ENCODE data around the gene SLC8B1. TPM values are rescaled to one million over a fixed set of nuclear protein-coding genes. Genes with fewer than 3 reads are reported as not detected.

SLC8B1 gene
- total RNA-seq, 1 experiment from 2014 or later, result 11.6 TPM

- Histone ChIP-seq H3K9me3 (no peaks in the 10 kb centered on the region), H3K4me3 (no peak overlapping the region), H3K27me3 (no peaks in the 10 kb centered on the region), H3K36me3 (no peaks in the 10 kb centered on the region)
- DNase-seq, result peak; percentile 25
Observed at GRCh38 chr12:113271853-113272561, 62.9 kb downstream of the SLC8B1 start.

GRCh38 chr12:113271466-113271852 lies 63.5 kb downstream of the SLC8B1 start:
- no peak overlapping the region for H3K4me3 ChIP-seq
- no peak for DNase-seq

DNA sequence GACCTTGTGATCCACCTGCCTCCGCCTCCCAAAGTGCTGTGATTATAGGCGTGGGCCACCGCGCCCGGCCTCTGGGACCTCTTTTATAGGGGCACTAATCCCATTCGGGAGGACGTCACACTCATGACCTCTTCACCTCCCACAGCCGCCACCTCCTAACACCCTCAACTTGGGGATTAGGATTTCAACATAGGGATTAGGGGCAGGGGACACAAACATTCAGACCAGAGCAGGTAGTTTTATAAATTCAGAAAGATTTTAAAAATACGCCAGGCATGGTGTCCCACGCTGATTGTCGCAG lies 64.2 kb downstream of the SLC8B1 start:
- H3K27me3 ChIP-seq, result no peaks in the 10 kb centered on the region
- H3K9me3 ChIP-seq, result no peaks in the 10 kb centered on the region
- no peak overlapping the region for H3K4me3 ChIP-seq
- DNase-seq, result no peak
- no peaks in the 10 kb centered on the region for H3K36me3 ChIP-seq

More at GRCh38 chr12:113271466-113271852, 63.5 kb downstream of the SLC8B1 start:
- Histone ChIP-seq H3K36me3 (no peaks in the 10 kb centered on the region), H3K9me3 (no peaks in the 10 kb centered on the region), H3K27me3 (no peaks in the 10 kb centered on the region)

DNA sequence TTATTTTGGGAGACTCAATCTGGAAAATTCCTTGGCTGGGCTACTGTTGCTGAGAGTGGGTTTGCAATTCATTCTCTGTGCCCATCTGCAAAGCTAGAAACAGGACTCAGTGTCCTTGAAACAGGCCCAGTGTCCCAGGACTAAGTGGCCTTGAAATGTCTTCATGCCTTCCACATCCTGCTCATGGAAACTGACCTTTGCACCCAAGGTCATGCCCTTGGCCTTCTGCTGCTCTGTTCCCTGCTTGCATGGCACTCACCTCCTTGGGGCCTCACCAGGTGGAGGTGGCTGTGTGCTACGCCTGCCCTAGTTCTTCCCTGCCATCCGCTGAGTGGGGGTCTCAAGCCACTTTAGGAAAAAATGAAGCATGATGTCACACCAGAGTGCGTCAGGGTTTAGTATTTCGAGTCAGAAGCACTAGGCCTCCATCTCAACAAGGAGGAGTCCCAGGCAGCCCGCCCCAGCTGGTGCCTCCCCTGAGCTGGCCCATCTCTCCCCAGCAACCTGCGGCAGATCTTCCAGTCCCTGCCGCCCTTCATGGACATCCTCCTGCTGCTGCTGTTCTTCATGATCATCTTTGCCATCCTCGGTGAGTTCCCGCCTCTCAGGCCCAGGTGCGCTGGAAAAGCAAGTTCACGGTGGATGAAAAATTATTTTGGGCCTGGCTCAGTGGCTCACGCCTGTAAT lies 65.5 kb downstream of the SLC8B1 start:
- Histone ChIP-seq H3K36me3 (no peaks in the 10 kb centered on the region), H3K27me3 (no peaks in the 10 kb centered on the region), H3K9me3 (no peaks in the 10 kb centered on the region), H3K4me3 (no peak overlapping the region)
- DNase-seq, result no peak

GRCh38 chr12:113268621-113269020 lies 66.3 kb downstream of the SLC8B1 start:
- Histone ChIP-seq H3K27me3 (no peaks in the 10 kb centered on the region), H3K36me3 (no peaks in the 10 kb centered on the region), H3K4me3 (no peak overlapping the region), H3K9me3 (no peaks in the 10 kb centered on the region)
- DNase-seq, result no peak

DNA sequence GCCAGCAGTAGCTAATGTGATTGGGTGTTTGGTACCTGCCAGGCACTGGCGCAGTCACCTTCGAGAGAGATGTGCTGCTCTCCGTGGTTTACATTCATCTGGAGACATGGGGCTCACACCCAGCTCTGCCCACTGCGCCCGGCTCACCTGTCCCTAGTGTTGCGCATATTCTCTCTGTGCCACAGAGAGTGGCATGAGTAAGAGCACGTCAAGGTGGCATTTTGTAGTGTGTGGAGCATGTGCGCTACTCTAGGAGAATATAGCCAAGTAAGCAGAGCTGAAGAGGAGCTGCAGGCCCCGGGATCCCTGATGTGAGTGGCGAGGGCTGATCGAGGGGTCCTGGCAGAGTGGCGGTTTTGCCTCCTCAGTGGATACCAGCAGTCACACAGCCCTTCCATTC lies 66.8 kb downstream of the SLC8B1 start:
- Histone ChIP-seq H3K9me3 (no peaks in the 10 kb centered on the region), H3K27me3 (no peaks in the 10 kb centered on the region), H3K4me3 (no peak overlapping the region), H3K36me3 (no peaks in the 10 kb centered on the region)
- no peak for DNase-seq

DNA sequence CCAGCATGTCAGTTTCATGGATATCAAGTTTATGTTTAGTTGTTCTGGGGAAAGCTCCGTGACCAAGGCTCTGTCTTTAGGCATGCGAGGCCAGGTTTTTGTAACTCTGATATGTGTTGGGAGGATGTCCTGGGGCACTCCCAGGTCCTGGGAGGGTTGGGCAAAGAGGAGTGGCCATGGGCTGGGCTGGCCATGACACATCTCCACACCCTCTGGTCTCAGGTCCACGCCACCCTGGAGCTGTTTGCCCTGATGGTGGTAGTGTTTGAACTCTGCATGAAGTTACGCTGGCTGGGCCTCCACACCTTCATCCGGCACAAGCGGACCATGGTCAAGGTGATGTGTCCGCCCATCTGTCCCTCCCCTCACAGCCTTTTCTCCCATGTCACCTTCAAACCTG lies 67.3 kb downstream of the SLC8B1 start:
- H3K36me3 ChIP-seq, result no peaks in the 10 kb centered on the region
- no peak overlapping the region for H3K4me3 ChIP-seq
- H3K9me3 ChIP-seq, result no peaks in the 10 kb centered on the region
- no peaks in the 10 kb centered on the region for H3K27me3 ChIP-seq
- no peak for DNase-seq

- H3K36me3 ChIP-seq, result no peaks in the 10 kb centered on the region
- H3K9me3 ChIP-seq, result no peaks in the 10 kb centered on the region
- DNase-seq, result no peak
- no peaks in the 10 kb centered on the region for H3K27me3 ChIP-seq
- H3K4me3 ChIP-seq, result no peak overlapping the region
Observed at GRCh38 chr12:113266106-113266895, 68.6 kb downstream of the SLC8B1 start.

GRCh38 chr12:113263431-113263963 lies 71.4 kb downstream of the SLC8B1 start:
- H3K4me3 ChIP-seq, result no peak overlapping the region
- no peaks in the 10 kb centered on the region for H3K9me3 ChIP-seq
- no peaks in the 10 kb centered on the region for H3K36me3 ChIP-seq
- no peak for DNase-seq
- H3K27me3 ChIP-seq, result no peaks in the 10 kb centered on the region

DNA sequence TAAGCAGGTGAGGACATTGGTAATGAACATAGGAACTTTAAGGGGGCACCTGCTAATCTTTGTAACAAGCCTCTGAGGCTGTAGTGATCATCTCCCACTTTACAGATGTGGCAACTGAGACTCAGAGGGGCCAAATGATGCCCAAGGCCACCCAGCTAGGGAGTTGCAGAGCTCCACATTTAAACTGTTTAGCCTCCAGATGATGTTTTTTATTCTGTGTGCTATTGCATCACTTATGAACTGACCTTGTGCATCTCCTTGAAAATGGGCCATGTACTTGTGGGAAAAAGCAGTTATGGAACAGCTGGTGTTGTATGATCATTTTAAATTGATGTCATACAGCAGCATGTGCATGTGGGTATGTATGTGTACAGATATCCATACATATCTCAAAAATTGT lies 72.2 kb downstream of the SLC8B1 start:
- no peaks in the 10 kb centered on the region for H3K9me3 ChIP-seq
- DNase-seq, result no peak
- no peak overlapping the region for H3K4me3 ChIP-seq
- no peaks in the 10 kb centered on the region for H3K27me3 ChIP-seq
- no peaks in the 10 kb centered on the region for H3K36me3 ChIP-seq

DNA sequence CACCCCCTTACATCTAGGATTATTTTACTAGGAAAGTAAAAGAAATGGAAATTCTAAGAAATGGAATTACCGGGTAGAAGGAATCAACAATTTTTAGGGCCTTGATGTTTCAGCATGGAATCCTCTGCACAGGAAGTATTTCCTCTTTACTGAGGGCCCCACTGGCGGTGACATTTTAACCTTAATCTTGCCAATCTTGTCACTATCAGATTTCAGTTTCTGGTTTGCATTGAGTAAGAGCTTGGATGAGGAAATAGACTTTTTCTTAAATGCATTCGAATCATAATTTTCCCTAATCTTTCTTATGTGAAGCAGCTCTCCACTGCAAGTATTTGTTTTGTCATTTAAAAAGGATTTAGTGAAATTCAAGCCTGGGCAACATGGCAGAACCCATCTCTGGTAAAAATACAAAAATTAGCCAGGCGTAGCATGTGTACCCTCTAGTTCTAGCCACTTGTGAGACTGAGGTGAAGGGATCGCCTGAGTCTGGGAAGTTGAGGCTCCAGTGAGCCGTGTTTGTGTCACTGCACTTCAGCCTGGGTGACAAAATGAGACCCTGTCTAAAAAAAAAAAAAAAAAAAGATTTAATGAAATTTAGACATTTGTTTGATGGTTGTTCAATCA lies 73.0 kb downstream of the SLC8B1 start:
- Histone ChIP-seq H3K9me3 (no peaks in the 10 kb centered on the region), H3K4me3 (no peak overlapping the region), H3K27me3 (no peaks in the 10 kb centered on the region), H3K36me3 (no peaks in the 10 kb centered on the region)
- DNase-seq, result no peak

DNA sequence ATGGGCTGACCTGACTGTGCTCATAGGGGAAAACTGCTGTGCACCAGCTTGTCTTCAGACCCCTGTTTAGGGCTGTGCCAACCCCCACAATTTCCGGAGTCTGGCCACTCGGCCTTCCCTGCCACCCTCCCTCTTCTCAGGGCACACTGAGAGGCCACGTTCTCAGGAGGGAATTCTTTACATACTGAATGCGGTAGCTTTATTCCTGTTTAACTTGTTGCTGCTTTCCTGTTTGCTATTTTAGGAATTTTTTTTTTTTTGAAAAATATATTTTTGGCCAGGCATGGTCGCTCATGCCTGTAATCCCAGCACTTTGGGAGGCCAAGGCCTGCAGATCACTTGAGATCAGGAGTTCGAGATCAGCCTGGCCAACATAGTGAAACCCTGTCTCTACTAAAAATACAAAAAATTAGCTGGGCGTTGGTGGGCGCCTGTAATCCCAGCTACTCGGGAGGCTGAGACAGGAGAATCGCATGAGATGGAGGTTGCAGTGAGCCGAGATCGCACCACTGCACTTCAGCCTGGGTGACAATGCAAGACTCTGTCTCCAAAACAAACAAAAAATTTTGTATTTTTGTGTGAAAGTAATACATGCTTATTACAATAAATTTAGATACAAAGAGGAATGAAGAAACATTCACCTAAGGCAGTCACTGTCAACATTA lies 74.1 kb downstream of the SLC8B1 start:
- H3K4me3 ChIP-seq, result no peak overlapping the region
- no peak for DNase-seq

DNA sequence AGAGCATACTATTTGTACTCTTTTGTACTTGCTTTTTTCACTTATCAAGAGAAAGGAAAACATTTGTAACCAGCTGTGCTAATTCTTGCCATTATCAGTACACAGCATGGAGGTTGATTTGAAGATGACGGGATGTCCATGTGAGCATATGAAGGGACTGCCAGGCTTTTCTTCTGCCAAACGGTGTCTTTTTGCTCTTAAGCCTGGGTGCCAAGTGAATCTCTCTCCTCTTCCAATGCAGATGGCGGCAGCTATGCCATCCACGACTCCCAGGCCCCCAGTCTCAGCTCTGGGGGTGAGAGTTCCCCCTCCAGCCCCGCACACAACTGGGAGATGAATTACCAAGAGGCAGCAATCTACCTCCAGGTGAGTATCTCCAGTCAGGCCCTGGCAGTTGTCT lies 74.8 kb downstream of the SLC8B1 start:
- no peak for DNase-seq
- H3K27me3 ChIP-seq, result no peaks in the 10 kb centered on the region
- no peaks in the 10 kb centered on the region for H3K36me3 ChIP-seq
- no peak overlapping the region for H3K4me3 ChIP-seq
- H3K9me3 ChIP-seq, result no peaks in the 10 kb centered on the region

More for the DNA sequence above, 74.1 kb downstream of the SLC8B1 start:
- Histone ChIP-seq H3K36me3 (no peaks in the 10 kb centered on the region), H3K27me3 (no peaks in the 10 kb centered on the region), H3K9me3 (no peaks in the 10 kb centered on the region)

DNA sequence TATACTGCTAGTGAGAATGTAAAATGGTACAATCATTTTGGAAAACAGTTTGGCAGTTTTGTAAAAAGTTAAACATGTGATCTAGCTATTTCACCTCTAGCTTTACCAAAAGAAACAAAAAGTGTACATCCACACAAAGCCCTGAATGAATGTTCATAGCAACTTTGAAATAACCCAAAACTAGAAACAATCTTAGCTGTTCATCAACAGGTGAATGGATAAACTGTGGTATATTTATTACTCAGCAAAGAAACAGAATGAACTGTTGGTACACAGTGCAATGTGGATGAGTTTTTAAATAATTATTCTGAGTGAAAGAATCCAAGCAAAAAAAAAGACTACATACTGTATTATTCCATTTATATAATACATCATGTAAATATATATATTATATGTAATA lies 77.3 kb downstream of the SLC8B1 start:
- no peak for DNase-seq
- Histone ChIP-seq H3K36me3 (no peaks in the 10 kb centered on the region), H3K4me3 (no peak overlapping the region), H3K9me3 (no peaks in the 10 kb centered on the region; the same call in 1 of the 2 replicates), H3K27me3 (no peaks in the 10 kb centered on the region)

DNA sequence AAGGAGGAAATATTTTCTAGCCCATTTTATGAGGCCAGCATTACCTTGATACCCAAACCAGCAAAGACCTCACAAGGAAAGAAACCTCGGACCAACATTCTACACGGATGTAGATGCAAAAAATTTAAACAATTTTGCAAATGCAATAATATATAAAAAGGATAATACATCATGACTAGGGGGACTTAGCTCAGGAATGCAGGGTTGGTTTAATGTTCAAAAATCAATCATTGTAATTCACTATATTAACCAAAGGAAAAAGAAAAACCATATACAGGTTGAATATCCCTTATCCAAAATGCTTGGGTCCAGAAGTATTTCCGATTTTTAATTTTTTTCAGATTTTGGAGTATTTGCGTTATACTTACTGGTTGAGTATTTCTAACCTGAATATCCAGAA lies 80.6 kb downstream of the SLC8B1 start:
- H3K27me3 ChIP-seq, result no peaks in the 10 kb centered on the region
- no peak for DNase-seq
- H3K4me3 ChIP-seq, result no peak overlapping the region
- H3K36me3 ChIP-seq, result no peaks in the 10 kb centered on the region
- no peaks in the 10 kb centered on the region; the same call in 1 of the 2 replicates for H3K9me3 ChIP-seq

GRCh38 chr12:113253532-113254285 lies 81.2 kb downstream of the SLC8B1 start:
- no peaks in the 10 kb centered on the region for H3K36me3 ChIP-seq
- no peaks in the 10 kb centered on the region; the same call in 1 of the 2 replicates for H3K9me3 ChIP-seq
- DNase-seq, result no peak
- no peak overlapping the region for H3K4me3 ChIP-seq
- no peaks in the 10 kb centered on the region for H3K27me3 ChIP-seq

All from MG63 (cell line).